Left lung (tissue), 10 donors: ENCODE measurements around the gene JAK1. TPM values are rescaled to one million over a fixed set of nuclear protein-coding genes. Genes with fewer than 3 reads are reported as not detected.

Source experiments
- ATAC-seq: fragments of 200-7000 bp; cut with Tn5 transposase; one replicate; pipeline ENCODE4 v1.9.1; 2020; ENCODE audit warnings: moderate library complexity
- DNase-seq, 4 donors: peaks; one replicate each; pipeline ENCODE4 v3.0.0-alpha.2; 2013 to 2020
- H3K27ac ChIP-seq, 2 donors: fragments of 200-600 bp; sonication (generic) in 1 of 2; one replicate each; pipeline versions ENCODE4 v1.5.0 to v1.8.0; 2020 to 2021
- H3K27me3 ChIP-seq, 2 donors: fragments of 200-600 bp; sonication (generic) in 1 of 2; one replicate each; pipeline versions ENCODE4 v1.5.0 to v1.8.0; 2020 to 2021
- H3K36me3 ChIP-seq, 2 donors: fragments of 200-600 bp; sonication (generic) in 1 of 2; one replicate each; pipeline versions ENCODE4 v1.5.0 to v1.8.0; 2020 to 2021
- H3K4me1 ChIP-seq, 2 donors: fragments of 200-600 bp; one replicate each; pipeline ENCODE4 v1.8.0; 2021
- H3K4me3 ChIP-seq, 2 donors: fragments of 200-600 bp; sonication (generic) in 1 of 2; one replicate each; pipeline versions ENCODE4 v1.5.0 to v1.8.0; 2020 to 2021; ENCODE audit warnings: mild to moderate bottlenecking in 1 of 2
- H3K9me3 ChIP-seq, 2 donors: fragments of 200-600 bp; sonication (generic) in 1 of 2; one replicate each; pipeline versions ENCODE4 v1.5.0 to v1.8.0; 2020 to 2021
- CTCF ChIP-seq, 2 donors: fragments of 200-600 bp; sonication (generic) in 1 of 2; IDR thresholded peaks; one replicate each; pipeline versions ENCODE4 v1.5.0 to v1.8.0; 2021; ENCODE audit warnings: antibody characterized with exemption in 2 of 2
- intact Hi-C, 2 donors: fragments of 100-400 bp; cut with DNase I; formaldehyde crosslinking; loops; one replicate each; pipeline versions ENCODE4 v1.11.2 to v1.14.2; 2022
- polyA plus RNA-seq, 6 donors: library from polyadenylated mRNA; unstranded; fragments of 120-200 nt; gene quantifications; one replicate each; pipeline ENCODE4 v1.2.1, GENCODE V29; 2013; ENCODE audit not compliant: insufficient read length in 6 of 6
- total RNA-seq, 2 donors: library from RNA; stranded (reverse); fragmentation: NEBNext Ultra II Directional; extraction: Animal tissue kit (Norgen Biotek cat#: 25700); gene quantifications; one replicate each; pipeline ENCODE4 v1.2.1, GENCODE V29; 2021
- donor health status: DM: no; HTN: yes; CAD: no.
- donor health status: DM: no; HTN: no; CAD: no.

JAK1 gene
- total and polyA plus RNA-seq, 8 donors = 103 to 162 (median 115) TPM

DNA sequence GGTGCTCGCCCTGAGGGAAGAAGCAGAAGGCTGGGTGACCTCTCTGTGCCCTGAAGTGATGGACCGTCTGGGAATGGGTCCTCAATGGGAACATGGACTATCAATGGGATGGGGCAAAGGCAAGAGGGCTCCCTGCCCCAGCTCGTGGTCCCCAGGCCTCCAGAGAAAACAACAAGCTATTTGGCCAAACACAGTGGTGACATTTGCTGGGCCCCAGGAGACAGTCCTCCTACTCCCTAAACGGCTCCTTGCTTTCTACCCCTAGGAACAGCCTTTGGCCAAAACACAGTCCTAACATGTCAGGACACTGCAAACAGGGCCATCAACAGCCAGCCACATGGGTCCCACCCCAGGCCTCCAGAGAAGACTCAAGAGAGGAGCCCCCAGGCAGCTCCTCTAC lies 118.7 kb downstream of the JAK1 start:
- no peak for ATAC-seq
- Histone ChIP-seq H3K4me1 (peaks cover 0 to 7% of the 10 kb centered on the region in 2 donors), H3K4me3 (no peak overlapping the region), H3K27ac (no peak overlapping the region), H3K36me3 (peaks cover 0 to 99% of the 10 kb centered on the region in 2 donors), H3K9me3 (no peaks in the 10 kb centered on the region), H3K27me3 (no peaks in the 10 kb centered on the region)
- DNase-seq = no peak
- intact Hi-C loops = no loop called here
- no peak for TF ChIP-seq CTCF (IDR thresholded peaks at IDR 0.05)

DNA sequence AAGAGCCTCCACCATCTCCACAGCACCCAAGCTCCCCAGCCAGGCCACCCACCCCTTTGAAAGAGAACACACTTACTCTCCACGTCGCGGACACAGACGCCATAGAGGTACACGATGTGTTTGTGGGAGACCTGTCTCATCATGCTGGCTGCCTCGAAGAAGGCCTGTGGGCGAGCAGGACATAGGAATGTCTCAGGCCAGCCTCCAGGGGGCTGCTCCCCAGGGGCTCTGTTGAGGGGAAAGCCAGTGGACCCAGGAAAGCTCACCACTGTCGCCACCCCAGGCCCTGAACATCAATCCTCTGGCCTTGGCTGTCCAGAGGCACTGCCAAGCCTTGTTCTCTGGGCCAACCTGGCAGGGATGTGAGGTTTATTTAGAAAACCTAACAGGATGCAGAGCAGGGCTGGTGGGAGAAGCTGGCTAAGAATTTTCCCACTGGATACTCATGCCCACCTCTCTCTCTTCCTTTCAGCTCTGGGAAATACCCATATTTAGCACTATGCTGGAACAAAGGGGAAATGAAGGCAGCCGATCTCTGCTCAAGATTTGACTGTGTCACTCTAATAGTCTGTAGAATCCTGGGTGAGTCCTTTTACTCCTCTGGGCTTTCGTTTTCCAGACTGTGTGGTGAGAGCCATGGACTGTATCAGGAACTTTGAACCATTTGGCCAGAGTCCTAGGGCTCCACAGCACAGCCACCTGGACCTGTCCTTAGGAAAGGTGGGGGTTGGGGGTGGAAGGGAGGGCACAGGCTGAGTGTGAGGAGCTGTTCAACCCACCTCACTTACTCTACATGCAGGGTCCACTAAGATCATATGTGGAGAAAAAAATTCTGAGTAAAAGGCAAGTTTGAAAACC lies 119.5 kb downstream of the JAK1 start:
- intact Hi-C loops = no loop called here
- TF ChIP-seq CTCF (IDR thresholded peaks at IDR 0.05) = no peak
- no peak for DNase-seq
- Histone ChIP-seq H3K4me1 (peaks cover 0 to under 1% of the 10 kb centered on the region in 2 donors), H3K27me3 (no peaks in the 10 kb centered on the region), H3K4me3 (no peak overlapping the region), H3K9me3 (no peaks in the 10 kb centered on the region), H3K36me3 (peaks cover 0 to 94% of the 10 kb centered on the region in 2 donors), H3K27ac (no peak overlapping the region)
- ATAC-seq = no peak

DNA sequence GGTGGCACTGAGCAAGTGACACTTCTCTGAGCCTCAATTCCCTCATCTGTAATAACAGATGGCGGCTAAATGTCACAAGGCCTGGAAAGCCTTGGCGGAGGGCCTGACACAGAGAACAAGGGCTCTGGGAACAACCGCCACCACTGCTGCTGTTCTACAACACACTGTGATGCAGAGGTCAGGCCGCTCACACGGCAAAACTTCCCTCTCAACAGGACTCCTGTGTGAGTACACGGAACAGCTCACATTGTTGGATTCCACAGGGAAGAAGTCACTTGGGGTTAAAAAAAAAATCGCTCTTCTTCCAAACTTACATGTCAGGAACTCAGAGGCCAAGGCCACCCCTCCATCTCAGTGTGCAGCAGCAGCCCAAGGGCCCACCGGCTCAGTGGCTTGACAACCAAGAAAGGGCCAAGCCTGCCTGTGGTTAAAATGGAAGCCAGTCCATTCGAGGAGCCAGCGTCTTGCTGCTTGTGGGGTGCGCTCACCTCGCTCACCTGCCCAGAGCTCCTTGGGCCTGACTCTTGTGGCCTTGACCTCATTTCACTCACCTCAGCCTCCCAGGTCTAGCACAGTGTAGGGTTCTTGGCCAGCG lies 120.4 kb downstream of the JAK1 start:
- TF ChIP-seq CTCF (IDR thresholded peaks at IDR 0.05) = no peak
- no peak overlapping the region for H3K4me3 ChIP-seq
- no peaks in the 10 kb centered on the region for H3K9me3 ChIP-seq
- DNase-seq (no peak), ATAC-seq (no peak)
- H3K36me3 ChIP-seq = peaks cover 0 to 94% of the 10 kb centered on the region in 2 donors
- H3K4me1 ChIP-seq = no peaks in the 10 kb centered on the region
- H3K27me3 ChIP-seq = no peaks in the 10 kb centered on the region
- H3K27ac ChIP-seq = no peak overlapping the region
- intact Hi-C loops = no loop called here

GRCh38 chr1:64844609-64845008 lies 121.7 kb downstream of the JAK1 start:
- Histone ChIP-seq H3K4me1 (no peaks in the 10 kb centered on the region), H3K36me3 (peaks cover 0 to 94% of the 10 kb centered on the region in 2 donors), H3K27me3 (no peaks in the 10 kb centered on the region), H3K9me3 (no peaks in the 10 kb centered on the region), H3K27ac (no peak overlapping the region), H3K4me3 (no peak overlapping the region)
- no peak for ATAC-seq
- no peak for DNase-seq
- intact Hi-C loops = no loop called here
- no peak for TF ChIP-seq CTCF (IDR thresholded peaks at IDR 0.05)

GRCh38 chr1:64844175-64844574 lies 122.2 kb downstream of the JAK1 start:
- H3K4me1 ChIP-seq = no peaks in the 10 kb centered on the region
- H3K36me3 ChIP-seq = peaks cover 0 to 94% of the 10 kb centered on the region in 2 donors
- intact Hi-C loops = no loop called here
- no peak overlapping the region for H3K27ac ChIP-seq
- ATAC-seq = no peak
- H3K9me3 ChIP-seq = no peaks in the 10 kb centered on the region
- no peak for DNase-seq
- H3K4me3 ChIP-seq = no peak overlapping the region
- no peak for TF ChIP-seq CTCF (IDR thresholded peaks at IDR 0.05)
- no peaks in the 10 kb centered on the region for H3K27me3 ChIP-seq
